GM21528 (cell line): ENCODE results near the gene ANGPT4.
"Not testable (repeated sequence)": the region's sequence is repeated elsewhere in the genome, so short reads cannot be mapped to it uniquely, and the experiment has no call there.

ENCODE experiments used
- ATAC-seq: cut with Tn5 transposase; IDR thresholded peaks from one replicate; pipeline ENCODE4 v1.9.1; 2021; ENCODE audit warnings: mild to moderate bottlenecking, moderate library complexity; ENCODE audit not compliant: unreplicated experiment, low FRiP score

Gene ANGPT4

DNA sequence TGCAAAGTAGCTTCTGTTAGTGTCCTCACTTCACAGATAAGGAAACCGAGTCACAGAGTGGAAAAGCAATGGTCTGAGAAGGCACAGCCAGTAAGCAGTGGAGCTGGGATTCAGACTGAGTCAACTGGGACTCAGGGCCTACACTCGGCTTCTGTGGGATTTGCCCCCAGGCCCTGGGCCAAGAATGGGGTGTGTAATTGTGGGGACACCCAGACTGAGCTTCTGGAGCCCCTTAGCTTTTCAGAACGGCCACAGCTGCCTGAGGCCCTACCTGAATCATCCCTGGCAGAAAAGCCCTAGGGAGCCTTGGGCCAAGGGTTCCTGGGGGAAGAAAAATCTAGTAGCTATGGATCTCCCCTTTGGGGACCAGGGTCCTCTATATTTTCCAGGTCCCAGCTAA is 6.5 kb downstream of the ANGPT4 start:
- ATAC-seq: no peak

DNA sequence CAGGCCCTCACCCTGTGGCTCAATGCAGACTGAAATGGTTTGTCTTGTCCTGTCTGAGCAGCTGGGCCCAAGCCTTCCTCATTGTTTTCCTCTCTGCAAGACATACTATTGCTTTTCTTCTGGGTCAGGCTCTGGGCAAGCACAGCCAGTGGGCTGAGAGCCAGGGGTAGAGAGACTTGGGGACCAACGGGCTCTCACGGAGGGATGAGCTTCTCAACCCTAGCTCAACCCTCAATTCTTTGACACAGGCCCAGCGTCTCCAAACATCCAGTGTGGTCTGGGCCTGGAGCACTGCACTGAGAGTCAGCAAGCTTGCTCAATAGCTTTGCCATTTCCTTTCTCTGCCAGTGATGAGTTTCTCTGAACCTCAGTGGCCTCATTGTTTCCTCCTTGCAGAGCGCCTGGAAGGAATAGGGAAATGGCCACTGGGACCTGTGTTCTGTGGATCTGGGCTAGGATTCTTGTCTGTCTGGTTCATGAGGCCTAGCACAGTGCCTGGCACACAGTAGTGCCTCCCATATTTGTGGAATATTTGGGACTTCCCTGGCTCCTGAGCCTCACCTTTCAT is 9.3 kb downstream of the ANGPT4 start:
- no peak for ATAC-seq

DNA sequence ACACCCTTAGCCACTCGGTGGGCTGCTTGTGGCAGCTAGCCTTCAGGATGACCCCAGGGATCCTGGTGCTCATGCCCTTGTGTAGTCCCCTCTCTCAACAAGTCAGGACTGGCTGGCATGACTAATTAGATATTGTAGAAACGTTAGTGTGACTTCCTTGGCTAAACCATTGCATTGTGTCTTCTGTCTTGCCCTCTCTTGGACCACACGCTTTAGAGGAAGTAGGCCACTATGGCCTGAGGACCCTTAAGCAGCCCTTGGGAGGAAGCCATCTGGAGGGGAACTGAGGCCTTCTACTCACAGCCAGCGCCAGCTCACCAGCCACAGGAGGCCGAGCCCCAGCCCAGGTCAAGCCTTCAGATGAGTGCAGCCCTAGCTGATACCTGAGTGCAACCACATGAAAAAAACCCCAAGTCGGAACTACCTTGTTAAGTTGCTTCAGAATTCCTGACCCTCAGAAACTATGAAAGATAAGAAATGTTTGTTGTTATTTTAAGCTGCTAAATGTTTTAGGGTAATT is 10.1 kb downstream of the ANGPT4 start:
- ATAC-seq: no peak

DNA sequence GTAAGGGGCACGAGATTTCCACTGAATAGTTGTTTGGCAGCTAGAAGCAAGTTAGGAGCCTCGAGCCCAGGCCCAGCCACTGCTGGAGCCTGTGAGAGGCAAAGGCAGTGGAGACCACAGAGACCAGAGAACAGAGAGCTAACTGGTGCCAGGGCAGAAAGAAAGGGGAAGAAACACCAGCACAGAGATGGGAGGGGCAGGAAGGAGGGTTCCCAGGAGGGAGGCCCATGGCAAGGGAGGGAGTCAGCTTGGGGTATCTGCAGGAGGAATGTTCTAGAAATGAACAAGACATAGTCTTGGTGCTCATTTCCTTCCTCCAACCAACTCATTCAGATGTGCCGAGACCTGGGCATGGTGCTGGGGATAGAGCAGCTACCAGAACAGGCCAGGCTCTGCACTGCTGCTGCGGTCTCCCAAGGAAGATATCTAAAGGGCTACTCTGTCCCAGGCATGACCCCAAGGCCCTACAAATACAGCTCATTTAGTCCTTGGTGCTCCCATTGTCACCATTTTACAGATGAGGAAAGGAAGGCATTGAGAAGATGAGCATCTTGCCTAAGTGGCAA is 10.7 kb downstream of the ANGPT4 start:
- no peak for ATAC-seq

DNA sequence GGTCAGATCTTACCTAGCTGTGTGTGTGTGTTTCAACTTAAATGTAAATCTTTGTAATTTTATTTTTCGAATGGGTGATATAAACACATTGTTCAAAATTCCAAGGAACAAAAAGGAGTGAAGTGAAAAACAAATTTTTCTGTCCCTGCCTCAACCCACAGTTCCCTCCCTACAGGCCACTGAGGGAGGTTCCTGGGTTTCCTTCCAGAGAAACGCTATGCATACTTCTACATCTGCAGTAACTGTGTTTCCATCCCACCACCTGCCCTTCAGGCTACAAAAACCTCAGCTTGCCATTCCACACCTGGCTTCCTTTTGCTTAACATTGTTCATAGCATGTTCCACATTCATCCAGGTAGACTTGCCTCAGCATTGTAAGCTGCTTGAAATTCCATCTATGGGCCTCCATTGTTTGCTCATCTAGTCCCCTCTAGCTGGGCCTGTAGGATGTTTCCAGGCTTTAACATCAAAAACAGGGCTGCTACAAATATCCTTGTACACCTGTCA is 12.0 kb downstream of the ANGPT4 start:
- ATAC-seq: no peak

DNA sequence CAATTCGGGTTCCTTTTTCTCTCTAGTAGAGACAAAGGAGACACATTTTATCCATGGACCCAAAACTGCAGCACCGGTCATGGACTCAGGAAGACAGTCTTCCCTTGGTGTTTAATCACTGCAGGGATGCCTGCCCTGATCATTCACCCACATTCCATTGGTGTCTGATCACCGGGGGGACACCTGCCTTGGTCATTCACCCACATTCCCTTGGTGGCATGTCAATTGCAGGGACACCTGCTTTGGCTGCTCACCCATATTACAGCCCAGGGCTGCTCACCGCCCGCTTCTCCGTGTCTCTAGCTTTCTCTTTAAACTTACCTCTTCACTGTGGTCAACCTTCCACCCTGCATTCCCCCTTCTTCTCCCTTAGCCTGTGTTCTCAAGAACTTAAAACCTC is 18.7 kb downstream of the ANGPT4 start:
- not testable (repeated sequence) for ATAC-seq

DNA sequence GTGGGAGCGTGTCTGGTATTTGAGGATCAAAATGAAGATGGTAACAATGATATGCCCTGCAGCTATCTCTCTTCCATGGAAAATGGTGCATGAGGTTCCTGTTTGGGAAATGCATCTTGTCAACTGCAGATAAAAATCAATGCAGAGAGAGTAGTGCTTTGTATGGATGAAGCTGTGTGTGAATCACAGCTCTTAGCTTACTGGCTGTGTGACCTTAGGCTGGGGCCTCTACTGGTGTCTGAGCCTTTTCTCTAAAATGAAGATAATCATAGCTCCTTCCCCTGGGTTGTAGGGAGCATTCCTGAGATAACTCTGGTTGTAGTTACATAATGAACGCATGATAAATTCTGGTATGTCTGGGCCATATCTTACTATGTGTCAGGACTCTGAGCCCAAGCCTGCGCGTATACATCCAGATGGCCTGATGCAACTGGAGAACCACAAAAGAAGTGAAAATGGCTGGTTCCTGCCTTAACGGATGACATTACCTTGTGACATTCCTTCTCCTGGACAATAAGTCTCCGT is 19.6 kb downstream of the ANGPT4 start:
- ATAC-seq: no peak

DNA sequence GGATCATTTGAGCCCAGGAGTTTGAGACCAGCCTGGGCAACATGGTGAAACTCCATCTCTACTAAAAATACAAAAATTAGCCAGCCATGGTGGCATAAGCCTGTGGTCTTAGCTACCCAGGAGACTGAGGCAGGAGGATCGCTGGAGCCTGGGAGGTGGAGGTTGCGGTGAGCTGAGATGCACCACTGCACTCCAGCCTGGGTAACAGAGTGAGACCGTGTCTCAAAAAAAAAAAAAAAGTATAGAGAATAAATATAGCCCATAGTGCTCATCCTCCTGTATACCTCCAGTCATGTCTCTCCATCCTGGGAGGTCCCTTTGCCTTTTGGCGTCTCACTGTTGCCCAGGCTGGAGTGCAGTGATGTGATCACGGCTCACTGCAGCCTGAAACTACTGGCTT is 23.8 kb downstream of the ANGPT4 start:
- ATAC-seq: not testable (repeated sequence)

DNA sequence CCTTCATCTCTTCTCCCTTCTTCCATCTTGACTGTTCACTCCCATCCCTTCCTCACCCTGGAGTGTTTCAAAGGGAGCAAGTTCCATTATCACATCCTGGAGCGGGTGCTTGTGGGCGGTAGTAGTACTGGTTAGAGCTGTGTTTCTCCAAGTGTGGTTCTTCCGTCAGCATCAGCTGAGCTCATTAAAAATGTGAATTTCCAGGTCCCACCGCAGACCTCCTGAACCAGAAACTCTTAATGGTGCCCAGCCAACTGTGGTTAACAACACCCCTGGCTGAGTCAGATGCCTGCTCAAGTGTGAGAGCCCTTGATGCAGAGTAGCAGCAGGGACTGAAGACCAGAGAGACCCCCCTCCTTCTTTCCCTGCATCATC is 24.4 kb downstream of the ANGPT4 start:
- no peak for ATAC-seq

DNA sequence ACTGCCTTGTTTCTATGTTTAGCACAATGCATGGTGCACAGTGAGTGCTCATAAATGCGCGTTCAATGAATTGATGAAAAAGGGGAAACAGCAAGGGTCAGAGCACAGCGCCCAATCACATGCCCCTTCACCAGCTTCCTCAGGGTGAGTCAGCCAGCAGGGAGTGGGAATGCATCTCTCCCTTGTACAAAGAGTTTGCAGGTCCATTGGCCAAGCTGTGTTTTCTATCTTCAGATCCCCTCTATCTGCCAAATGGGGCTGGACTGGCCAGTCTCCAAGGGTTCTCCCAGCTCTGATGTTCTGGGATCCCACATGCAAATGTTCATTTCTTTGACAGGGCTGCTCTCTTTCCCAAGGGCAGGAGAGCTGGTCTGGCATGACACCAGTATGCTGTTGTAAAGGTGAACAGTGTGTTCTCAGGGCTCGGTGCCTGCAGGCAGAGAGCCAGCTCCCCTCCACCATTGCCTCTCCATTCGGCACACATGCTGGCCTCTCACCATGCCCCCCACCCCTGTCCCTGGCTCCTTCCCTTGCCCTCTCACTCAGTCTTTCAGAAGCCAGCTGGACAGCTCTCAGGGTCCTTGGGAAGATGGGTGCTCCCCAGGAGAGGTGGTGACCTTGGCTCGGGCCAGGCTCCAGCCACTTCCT is 25.0 kb downstream of the ANGPT4 start:
- no peak for ATAC-seq

DNA sequence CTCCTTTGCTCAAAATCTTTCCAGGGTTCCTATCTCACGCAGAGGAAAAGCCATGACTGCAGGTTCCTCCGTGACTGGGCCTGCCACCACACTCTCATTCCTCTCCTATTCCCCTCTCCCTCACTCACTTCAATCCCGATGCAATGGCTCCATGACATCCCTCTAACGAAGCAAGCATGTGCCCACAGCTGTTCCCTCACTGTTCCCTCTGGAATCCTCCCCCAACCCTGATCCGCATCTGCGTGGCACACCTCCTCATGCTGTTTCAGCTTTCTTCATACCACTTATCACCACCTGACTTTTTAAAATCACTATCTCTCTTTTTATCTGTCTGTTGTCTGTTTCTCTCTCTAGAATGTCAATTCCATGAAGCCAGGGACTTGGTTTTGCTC is 25.5 kb downstream of the ANGPT4 start:
- no peak for ATAC-seq

DNA sequence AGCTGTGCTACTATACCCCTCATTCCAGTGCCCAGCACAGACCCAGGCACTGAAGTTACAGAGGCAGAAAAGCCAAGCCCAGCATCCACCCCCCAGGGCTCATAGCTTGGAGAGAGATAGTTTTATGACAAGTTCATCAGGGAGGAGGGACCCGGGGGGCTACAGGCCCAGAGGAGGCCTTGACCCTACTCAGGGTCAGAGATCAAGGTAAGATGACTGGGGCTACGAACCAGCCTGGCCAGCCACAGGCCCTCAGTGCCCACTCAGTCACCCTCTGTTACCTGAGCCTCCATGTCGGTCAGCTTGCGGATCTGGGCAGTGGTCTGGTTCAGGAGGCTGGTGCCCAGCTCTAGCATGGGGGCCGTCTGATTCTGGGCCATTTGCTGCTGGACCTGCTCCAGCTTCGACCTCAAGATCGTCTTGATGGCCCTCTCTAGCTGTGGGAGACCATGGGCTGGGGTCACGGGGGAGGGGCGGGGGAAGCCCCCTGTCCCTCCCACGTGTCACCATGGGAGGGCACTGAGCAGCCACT is 26.1 kb downstream of the ANGPT4 start:
- ATAC-seq: no peak

DNA sequence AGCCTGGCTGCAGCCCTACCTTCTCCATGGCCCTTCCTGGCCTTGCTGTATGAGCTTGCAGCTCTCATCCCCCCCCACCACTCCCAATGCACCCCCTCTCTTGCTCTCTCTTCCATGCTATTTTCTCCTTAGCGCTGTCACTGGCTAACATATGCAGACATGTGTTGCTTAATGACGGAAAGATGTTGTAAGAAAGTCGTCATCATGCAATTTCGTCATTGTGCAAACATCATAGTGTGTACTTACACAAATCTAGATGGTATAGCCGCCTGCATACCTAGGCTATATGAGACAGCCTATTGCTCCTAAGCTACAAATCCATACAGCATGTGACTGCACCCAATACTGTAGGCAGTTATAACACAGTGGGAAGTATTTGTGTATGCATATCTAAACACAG is 27.0 kb downstream of the ANGPT4 start:
- no peak for ATAC-seq

DNA sequence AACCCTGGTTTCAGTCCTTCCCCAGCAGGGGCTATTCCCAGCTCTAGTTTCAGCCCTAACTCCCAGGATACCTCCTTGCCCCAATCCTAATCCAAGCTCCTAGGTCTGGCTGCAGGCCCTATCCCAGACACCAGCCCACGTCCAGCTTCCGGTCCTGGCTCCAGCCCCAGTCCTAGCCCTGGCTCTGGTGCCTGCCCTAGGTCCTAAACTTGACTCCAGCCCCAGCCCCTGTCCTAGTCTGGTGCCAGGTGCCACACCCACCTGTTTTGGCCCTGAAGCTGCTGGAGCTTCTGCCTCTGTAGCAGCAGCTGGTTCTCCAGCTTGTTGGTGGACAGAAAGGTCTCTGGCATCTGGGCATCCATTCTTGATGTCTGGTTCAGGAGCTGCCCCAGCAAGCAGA is 28.1 kb downstream of the ANGPT4 start:
- no peak for ATAC-seq

DNA sequence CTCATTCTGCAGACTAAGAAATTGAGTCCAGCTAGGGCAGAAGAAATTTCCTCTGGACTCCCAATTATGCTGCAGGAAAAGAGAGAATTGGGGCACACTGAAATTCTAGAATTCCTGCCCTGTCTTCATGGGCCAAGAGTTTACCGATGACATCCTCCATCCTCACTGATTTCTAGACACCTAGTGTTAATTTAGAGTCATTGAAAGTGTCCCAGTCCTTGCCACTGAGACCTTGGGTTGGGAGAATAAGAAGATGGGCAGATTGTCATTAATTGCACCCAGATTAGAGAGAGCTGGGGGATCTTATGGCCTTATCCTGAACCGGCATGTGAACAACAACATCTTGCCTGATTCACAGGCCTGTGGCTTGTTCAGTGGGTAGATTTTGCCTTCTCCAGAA is 29.0 kb downstream of the ANGPT4 start:
- no peak for ATAC-seq

DNA sequence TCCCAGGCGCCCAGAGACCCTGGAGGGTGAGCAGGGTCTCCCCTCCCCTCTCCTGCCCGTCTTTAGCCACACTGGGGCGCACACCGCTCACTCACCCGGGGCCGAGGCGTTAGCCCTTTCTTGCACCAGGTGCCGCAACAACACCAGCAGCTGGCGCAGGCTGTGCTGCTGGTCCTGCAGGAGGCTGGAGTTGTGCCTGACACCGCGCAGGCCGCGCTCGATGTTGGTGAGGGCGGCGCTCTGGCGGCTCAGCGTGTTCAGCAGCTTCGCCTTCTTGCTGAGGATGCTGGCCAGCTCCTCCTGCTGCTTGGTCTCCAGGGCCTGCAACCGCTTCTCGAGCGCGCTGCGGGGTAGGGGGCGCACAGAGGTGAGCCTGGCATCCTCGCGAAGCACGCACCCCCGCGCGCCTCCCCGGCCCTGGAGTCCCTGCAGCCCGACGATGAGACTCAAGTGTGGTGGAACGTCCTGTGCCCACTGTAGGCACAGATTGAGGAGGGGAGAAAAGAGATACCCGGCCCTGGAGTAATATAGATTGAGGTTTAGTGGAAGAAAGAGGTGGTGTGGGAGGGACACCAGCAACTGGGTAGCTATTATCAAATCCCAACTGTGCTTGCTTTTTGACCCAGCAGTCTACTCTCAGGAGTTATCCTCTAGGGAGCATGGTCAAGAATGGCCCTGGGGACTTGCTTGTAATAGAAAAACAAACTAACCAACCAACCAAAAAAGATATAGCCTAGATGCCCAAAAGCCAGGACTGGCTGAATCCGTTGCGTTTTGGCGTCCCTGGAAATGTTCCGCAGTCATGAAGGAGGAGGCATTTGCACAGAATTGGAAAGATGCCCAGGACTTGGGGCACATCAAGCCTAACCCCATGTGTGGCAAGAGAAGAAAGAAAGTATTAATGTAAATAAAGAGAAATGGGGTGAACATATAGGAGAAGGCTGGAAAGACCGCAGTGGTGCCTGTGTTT is 30.9 kb downstream of the ANGPT4 start:
- ATAC-seq: no peak

DNA sequence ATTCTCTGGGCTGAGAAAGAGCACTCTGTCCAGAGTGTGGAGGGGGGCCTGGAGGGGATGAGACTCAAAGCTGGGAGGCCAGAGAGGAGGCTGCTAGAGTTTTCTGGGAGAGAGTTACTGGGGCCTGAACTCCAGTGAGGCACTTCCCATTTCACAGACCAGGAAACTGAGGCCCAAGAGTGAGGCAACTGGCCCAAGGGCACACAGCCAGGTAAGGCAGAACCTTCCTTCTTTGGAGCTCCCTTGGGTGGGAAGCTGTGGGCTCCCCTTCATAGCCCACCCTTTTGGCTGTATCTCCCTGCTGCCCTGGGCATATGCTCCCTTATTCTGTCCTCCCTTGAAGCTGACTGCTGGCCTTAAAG is 34.4 kb downstream of the ANGPT4 start:
- no peak for ATAC-seq

DNA sequence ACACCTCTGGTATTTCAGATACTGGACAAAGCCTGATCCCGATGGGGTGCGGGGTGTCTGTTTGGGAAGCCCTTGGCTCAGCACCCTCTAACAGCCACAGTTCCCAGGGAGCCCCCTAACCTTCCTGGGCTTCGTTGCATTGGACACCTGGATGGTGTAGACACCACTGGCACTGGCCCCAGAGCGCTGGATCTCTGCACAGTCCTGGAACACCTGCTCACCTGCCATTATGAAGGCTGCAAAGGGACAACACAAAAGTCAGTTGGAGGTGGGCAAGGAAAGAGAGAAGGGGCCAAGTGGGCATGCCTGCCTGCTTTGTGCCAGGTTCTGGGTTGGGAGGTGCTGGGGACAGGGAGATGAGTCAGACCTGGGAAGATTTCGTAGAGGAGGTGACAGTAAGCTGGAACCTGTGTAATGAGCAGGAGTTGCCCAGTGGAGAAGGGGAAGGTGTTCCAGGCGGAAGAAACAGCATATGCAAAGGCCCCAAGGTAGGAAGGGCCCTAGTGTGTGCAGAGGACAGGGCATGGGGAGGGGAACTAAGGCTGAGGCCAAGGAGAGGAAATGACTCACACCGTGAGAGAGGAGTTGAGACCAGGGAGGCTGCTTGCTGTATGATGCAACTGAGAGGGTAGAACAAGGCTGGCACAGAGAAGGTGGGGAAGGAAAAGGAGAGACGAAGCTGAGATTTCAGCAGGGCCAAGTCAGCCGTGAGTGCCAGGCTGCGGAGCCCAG is 34.9 kb downstream of the ANGPT4 start:
- ATAC-seq: no peak

DNA sequence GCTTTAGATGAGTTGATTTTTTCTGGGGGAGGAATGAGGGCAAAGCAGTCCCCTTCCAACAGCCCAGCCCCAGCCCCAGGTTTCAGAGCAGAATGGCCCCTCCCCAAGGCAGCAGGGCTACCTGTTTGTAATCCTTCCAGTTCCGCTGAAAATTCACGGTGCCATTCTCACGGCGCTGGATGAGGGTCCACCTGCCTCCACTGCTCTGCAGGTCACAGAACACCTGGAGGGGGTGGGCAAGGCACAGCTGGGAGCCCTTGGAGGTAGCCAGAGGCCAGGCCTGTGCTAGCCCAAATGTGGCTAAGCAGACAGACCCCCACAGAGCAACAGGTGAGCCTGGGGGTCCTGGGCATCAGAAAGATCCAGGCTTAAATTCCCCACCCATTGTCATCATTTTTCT is 36.5 kb downstream of the ANGPT4 start:
- ATAC-seq: no peak
